DMS53 (cell line): ENCODE measurements around the gene KCNJ18.
"Not testable (repeated sequence)": the region's sequence is repeated elsewhere in the genome, so short reads cannot be mapped to it uniquely, and the experiment has no call there.

Source experiments
- DNase-seq: peaks from one replicate; lab custom pipeline; 2025; lab: John Stamatoyannopoulos, UW

Gene KCNJ18

DNA sequence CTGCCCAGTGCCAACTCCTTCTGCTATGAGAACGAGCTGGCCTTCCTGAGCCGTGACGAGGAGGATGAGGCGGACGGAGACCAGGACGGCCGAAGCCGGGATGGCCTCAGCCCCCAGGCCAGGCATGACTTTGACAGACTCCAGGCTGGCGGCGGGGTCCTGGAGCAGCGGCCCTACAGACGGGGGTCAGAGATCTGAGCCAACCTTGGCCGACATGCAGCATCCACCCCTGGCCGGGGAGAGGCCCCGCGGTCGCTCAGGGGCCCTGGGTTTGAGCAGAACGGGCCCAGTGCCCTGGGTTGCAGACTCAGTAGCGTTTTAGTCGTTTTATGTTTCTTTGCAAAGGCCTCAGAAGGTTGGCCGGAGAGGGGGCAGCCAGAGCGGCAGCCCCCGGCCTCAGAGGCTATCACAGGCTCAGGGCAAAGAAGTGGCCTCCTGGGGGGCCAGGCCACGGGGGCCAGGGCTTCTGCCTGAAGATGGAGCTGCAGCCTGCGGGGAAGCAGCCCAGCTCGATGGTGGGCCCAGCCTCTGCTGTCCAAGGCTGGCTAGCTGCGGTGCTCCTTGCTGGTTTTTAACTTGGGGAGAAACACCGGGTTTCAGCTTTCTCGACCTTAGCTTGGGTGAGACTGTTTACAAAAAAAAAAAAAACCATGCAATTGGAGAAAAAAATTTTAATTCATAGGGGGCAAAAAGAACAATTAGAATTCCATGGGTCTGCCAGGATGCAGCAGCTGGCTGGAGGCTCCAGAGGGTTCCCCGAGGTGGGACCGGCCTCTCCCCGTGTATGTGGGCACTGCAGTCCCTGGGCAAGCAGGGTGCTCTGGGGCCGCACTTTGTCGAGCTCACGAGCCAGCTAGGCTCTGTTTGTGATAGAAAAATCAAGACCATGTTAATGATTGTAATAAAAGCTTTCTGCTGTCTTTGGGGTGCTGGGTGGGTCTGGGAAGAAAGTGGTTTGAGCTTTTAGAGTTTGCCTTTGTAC is 11.9 kb downstream of the KCNJ18 start:
- not testable (repeated sequence) for DNase-seq

DNA sequence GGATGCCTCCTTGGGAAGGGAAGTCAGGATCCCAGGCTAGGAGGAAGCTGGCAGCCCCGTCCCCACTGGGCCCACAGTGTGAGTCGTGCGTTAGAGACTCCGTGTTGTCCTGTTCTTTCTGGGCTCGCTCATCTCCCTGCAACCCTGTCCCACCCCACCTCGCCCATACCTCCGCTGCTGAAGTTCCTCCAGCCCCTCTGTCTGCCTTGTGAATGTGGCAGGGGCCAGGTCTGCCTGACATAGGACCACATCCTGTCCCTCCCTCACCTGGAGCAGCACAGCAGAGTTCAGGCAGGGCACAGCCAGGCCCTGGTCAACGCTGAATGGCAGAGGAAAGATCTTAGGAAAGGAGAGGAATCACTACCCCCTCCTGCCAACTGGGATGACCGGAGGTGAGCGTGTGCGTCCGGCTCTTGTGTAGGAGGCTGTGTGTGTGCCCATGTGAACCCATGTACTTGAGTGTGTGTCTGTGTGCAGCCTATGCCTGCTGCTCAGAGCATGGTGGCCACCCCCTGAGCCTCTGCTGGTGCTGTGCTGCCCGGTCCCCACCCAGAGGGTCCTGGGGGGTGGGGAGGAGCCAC is 12.8 kb downstream of the KCNJ18 start:
- DNase-seq = no peak

DNA sequence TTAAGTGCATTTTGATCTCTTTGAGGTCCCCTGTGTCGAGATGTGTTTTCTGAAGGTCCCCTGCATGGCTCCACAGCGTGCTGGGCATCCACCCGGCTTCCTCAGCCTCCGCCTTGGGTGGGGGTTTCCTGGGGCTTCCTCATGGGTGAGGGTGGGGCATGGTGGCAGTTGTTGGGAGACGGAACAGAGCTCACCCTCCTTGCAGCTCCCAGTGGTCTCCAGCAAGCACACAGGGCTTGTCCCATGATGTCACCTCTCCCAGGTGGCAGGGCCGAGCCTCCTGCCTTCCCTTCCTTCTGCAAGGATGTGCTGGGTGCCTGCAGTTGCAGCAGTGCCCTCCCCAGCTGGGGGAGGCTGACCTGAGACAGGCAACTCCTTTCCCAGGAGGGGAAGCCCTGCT is 13.4 kb downstream of the KCNJ18 start:
- DNase-seq = not testable (repeated sequence)

DNA sequence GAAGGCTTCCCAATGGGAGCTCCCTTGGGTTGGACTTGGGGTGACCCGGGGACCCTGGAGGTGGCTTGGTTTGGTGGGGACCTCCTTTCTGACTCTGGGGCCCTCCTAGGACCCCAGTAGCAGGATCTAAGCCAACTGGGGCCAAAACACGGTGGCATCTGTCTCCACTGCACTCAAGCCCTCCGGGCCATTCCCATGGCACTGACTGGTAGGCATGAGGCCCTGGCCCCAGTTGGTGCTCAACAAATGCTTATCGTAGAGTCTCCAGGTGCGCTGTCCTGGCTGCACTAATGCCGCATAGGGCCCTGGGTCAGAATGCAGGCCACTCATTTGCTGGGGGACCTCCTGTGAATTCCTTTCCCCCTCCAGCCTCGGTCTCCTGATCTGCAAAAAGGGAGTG is 14.2 kb downstream of the KCNJ18 start:
- DNase-seq = not testable (repeated sequence)

DNA sequence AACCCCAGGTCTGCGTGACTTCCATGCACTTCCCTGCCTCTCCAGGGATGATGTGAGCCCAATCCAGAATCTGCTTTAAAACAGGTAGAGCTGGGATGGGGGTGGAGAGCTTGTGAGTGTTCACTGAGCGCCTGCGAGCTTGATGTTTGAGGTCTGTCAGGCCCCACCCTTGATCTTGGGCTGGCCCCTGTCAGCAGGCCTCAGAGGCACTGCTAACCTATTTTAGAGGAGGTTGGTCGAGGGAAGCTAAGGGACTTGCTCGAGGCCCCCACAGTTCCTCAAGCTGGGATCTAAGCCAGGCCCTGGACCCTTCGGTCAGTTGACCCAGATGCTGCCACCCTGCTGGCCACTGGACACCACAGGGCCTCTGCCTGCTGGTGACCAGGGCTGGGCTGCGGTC is 14.8 kb downstream of the KCNJ18 start:
- DNase-seq = not testable (repeated sequence)

DNA sequence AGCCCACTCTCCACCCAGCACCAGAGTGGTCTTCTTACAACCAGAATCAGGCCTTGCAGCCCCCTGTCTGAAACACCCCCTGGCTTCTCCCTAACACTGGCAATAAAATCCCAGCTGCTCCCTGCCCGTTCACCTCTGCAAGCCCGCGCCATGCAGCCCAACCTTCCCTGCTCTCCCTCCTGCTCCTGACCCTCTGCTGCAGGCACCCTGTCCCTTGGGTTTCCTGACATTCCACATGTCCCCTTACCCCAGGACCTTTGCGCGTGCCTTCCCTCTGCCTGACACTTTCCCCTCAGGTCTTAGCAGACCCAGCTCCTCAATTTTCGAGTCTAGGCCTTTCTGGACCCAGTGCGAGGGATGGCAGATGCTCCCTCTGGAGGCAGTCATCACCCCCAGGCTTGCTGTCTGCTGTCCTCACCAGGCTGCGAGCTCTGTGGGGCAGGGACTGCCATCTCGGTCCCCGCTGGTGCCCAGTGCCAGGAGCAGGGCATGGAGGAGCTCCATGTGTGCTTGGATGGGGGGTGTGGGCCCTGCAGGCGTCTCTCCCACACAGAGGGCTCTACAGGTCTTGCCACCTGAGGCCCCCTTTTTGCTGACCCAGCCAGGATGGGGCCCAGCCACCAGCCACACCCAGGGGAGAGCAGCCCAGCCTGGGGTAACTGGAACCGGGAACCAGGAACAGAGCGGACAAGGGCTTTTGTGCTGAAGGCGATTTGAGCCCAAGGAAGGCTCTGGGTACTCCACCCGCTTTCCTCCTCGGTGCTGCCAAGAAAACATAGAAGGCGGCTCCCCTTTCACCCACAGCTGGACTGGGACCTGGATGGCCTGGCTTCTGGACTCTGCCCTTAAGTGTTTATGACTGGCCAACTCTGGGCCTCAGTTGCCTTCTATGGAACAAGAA is 15.6 kb downstream of the KCNJ18 start:
- not testable (repeated sequence) for DNase-seq

DNA sequence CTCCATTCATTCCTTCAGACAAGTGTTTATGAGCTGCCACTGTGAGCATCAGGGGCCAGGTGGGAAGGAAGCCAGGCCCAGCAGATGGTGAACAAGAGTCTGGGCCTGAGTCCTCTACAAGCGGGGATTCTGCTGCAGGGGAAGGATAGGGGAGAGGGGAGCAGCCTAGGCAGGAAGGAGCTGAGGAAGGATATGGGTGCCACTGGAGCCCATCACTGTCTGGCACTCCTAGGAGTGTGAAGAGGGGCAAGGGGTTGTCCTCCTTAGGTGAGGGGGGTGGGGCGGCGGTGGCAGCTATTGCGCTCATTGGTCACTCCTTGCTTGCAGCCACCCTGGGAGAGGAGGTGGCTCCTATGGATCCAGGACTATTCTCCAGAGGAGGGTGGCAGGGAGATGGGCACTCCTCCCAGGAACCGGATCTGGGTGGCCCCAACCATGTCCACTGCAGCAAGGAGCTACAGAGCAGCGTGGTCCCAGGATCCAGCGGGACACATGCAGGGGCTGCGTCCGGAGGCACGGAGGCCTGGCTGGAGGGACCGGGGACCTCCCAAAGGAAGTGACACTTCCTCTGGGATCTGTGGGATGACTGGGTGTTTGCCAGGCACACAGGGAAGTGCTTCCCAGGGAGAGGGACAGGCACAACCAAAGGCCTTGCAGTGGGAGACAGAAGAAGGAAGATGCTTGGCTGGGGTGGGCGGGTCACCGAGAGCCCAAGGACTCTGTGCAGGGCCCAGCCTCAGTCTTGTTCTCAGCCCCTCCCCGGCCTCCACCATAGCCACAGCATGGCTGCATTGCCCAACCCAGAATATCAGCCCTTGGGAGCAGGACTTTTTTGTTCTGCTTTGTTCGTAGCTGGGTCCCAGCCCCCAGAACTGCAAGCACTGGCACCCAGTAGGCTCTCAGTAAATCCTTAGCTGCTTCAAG is 16.6 kb downstream of the KCNJ18 start:
- not testable (repeated sequence) for DNase-seq

DNA sequence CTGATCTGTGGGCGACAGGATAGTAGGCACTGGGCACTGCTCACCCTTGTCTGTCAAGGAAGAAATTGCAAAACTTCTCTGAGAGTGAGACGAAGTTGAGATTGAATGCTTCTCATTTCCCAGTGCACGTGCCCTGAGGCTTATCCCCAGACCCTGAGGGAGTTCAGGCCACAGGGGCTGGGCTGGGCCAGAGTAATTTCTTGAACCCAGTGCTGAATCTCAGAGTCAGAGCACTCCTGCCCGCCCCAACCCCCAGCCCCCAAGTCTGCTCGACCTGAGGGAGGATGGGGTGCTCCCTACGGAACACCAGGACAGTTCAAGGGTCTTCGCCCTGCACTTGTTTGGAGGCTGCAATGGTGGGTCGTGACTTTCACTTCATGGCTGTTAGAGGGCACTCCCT is 17.7 kb downstream of the KCNJ18 start:
- not testable (repeated sequence) for DNase-seq

DNA sequence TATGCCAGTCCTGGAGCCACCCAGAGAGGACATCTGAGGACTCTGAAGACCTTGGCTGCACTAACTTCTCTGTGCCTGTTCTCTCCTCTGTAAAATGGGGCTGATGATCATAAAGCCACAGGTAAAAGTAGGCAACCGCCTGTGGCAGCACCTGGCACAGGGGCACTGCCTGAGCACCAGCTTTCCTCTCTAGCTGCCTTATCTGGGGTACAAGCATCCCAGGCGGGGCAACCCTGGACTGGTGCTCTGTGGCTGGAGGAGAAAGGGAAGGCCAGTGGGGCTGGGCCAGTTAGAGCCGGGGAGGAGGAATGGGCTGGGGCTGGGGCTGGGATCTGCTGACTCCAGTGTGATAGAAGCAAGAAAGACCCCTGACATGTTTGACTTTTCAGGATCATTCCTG is 18.2 kb downstream of the KCNJ18 start:
- DNase-seq = not testable (repeated sequence)

DNA sequence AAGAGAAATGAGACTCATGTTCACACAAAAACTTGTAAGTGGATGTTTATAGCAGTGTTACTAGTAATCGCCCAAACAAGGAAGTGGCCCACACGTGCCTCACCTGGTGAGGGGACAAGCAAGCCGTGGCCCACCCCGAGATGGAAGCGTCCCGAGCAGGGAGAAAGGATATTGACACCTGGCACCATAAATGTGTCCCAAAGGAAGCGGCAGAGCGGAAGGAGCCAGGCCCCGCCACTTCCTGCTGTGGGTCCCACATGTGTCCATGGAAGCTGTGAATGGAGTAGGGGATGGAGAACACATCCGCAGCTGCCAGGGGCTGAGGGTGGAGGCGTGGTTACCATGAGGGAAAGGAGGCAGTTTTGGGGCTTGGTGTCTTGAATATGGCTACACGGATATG is 18.9 kb downstream of the KCNJ18 start:
- no peak for DNase-seq

DNA sequence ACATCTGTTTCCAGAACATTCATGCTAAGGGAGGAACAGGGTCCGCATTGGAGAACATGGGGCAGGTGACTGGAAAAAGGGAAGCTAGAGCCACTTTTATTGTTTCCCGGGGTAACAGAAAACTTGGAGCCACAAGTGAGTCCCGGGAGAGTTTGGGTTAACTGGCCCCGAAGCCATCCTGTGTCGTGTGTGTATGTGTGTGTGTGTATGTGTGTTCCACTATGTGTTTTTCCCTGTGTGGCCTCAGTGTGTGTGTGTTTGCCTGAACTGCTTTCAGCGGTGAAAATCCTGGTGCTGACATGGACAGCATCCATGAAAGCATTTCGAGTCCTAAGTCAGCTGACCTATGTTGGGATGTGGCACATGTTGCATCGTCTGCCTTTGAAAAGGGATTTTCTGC is 20.7 kb downstream of the KCNJ18 start:
- DNase-seq = not testable (repeated sequence)

DNA sequence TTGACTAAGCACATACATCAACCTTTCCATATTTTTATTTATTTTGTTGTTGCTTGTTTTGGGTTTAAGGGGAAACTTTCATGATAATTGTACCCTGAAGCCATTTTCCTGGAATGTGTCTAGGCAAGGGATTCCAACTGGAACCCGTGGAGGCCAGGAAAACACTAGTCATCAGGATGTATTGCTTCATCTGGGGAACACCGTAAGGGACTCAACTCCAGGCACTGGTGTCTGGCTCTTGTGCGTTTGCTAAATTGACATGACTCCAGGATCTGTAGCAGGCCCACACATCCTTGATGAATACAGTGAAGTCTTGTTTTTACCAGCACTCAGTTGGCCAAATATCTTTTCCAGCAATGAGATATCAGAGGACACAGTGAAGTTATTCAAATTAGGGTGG is 21.3 kb downstream of the KCNJ18 start:
- not testable (repeated sequence) for DNase-seq

DNA sequence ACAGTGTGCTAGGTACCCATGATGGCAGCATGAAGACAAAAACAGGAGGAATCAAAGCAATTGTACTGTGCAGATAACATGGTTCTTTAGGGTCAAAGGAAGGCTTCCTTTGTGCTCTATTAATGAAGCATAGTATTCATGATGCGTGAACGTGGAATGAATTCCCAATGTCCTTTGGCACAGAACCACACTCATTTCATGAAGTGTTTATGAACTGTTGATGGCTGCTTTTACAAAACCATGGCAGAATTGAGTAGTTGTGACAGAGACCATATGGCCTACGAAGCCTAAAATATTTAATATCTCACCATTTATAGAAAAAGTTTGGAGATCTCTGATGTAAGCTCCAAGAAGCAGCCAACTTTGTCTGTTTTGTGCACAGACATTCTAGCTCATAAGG is 22.4 kb downstream of the KCNJ18 start:
- not testable (repeated sequence) for DNase-seq

DNA sequence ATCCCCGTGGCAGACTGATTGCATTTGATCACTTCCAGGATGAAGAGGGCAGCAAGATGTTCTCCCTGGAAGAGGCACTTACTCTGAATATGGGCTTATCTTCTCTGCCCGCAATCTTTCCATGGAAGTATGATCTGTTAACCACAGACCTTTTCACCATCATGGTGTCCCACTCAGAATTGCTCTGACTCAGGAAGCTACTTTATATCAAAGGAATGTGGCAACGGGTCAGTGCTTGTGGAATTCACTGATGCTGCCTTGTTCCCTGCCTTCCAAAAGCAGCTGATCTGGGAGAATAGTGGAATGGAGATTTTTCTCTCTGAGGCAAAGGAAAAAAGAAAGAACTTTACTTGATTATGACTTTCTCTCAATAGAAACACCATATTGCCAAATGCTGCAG is 23.6 kb downstream of the KCNJ18 start:
- DNase-seq = not testable (repeated sequence)

DNA sequence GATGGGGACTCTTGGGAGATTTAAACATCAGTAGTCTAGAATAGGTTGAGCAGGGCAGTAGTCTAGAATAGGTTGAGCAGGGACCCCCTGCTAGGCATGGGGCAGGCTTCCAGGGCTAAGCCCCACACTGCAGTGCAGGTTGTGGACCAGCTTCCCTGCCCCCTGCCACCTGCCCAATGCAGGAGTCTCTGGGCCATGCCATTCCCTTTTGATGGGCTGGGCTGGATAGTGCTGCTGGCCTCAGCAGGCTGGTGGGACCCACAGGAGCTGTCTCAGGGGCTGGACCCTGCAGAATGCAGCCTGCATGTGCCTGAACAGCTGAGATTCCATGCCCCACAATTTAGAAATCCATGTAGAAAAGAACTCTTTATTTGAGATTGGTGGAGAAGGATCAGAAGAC is 26.6 kb downstream of the KCNJ18 start:
- not testable (repeated sequence) for DNase-seq

DNA sequence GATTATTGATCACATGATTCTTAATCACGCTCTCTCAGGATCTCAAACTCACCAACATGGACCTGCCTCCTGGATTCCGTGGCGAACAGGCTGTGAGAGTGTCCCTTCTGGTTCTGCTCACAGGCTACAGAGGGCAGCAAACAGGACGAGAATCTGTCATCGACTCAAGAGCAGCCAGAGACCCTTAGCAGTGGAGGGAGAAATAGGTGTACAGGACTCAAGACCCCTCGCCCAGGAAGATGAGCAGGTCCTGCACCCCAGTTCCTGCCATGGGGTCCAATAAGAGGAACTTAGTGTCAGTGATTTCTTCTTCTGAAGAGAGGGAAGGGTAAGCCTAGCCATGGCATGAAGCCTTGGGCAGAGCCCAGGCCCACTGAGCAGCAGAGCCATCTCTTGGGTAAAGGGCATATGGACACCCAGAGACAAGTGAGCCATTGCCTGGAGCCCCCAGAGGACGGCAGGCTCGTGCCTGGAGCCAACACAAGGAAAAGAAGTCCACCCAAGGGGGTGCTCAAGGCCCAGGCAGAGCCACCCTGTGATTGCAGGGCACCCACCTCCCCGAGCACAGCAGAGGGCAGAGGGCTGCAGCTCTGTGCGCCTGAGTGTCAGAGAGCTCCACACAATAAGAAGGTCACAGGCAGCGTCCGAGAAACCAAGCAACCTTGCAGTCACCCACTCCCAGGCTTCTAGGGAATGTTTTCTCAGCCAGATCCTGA is 27.3 kb downstream of the KCNJ18 start:
- not testable (repeated sequence) for DNase-seq

DNA sequence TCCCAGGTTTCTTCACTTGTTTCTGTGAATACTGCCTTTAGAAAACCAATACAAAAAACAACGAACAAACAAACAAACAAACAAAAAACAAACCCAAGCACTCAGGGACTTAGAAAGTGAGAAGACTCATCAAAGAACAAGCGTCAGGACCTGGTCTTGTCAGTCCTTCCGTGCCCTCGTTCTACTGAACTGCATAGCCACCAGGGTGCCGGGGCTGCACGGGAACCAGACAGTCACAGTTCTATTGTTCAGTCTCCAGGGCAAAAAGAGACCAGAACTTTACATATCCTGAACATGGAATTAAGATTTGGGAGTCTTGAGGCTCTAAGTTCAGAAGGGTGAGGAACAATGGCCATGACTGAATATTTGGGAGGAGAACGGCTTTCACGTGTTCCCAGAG is 28.2 kb downstream of the KCNJ18 start:
- not testable (repeated sequence) for DNase-seq

DNA sequence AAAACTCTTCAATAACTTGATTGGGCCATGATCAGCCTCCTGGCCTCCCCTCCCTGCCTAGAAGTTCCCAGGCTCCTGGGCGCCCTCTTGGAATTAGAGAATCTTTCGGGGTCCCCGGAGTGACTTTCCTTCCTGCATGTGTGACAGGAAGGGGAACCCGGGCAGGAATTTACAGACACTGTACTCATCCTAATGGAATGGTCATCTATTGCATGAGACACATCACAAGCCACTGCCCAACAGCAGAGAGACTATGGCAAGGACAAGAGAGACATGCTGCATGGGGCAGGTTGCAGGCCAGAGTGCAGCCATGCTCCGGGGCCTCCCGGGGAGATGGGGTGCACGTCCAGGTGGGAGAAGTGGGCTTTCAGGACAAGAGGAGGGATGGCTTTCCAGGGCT is 29.9 kb downstream of the KCNJ18 start:
- DNase-seq = not testable (repeated sequence)

DNA sequence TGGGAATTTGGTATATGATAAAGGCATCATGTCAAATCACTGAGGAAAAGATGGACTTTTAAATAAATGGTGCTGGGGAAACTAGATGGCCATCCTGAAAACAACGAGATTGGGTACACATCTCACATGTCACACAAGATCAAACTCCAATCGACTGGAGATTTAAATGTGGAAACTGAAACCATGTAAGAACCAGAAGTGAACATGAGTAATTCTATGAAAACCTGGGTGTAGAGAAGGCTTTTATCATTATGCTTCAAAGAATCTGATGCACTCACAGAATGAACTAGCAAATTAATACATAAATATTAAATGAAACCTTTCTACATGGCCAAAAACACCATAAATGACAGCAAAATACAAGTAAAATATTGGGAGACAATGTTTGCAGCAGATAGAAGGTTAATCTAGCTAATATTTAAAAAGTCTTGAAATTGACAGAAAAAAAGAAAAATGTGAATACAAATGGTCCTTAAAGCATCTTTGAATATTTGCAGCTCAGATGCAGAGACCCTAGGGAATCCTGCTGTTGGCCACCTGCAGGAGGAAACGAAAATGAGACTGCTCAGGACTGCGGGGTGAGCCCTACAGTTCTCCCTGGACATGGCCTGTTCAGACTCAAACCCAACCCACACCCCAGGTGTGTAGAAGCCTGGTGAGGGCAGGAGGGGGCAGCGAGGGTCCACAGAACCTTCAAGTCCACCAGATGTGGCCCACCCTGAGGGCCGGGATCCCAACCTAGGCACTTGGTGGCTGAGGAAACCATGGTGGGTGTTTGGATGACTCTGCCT is 32.1 kb downstream of the KCNJ18 start:
- DNase-seq = not testable (repeated sequence)

DNA sequence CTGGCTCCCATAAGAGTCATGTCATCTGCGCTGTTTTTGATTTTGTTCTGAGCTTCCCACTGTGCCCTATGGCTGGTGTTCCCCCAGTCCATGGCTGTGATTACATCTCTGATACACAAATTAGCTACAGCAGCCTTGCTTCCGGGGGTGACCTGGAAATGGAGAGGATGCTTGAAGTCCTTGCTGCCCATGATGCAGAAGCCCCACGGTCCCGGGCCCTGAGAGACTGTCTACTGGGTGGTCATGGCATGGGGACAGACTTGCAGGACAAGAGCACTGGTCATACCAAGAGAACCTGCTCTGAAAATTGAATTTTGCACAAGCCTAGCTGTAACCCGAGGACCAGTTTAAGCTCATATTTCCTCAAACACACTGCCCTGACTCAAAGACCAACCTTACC is 38.8 kb downstream of the KCNJ18 start:
- not testable (repeated sequence) for DNase-seq
